22Rv1 (cell line): ENCODE data around the gene GGN.

Experiments
- CTCF ChIP-seq: fragments of 450-650 bp; IDR thresholded peaks from 2 replicates; pipeline ENCODE4 v1.5.1; 2017; ENCODE audit warnings: mild to moderate bottlenecking
- ZFX ChIP-seq: fragments of 450-650 bp; IDR thresholded peaks from 2 replicates; pipeline ENCODE4 v1.6.1; 2017; ENCODE audit warnings: antibody characterized with exemption, borderline replicate concordance

- TF ChIP-seq CTCF (no peak), ZFX (no peak)
These were observed 46.9 kb downstream of the GGN start for GRCh38 chr19:38340927-38341326.
